ENCODE data around the gene SNX7. TPM values are rescaled to one million over a fixed set of nuclear protein-coding genes. Genes with fewer than 3 reads are reported as not detected.

SNX7 gene, protein sequence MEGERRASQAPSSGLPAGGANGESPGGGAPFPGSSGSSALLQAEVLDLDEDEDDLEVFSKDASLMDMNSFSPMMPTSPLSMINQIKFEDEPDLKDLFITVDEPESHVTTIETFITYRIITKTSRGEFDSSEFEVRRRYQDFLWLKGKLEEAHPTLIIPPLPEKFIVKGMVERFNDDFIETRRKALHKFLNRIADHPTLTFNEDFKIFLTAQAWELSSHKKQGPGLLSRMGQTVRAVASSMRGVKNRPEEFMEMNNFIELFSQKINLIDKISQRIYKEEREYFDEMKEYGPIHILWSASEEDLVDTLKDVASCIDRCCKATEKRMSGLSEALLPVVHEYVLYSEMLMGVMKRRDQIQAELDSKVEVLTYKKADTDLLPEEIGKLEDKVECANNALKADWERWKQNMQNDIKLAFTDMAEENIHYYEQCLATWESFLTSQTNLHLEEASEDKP
- 10 to 100 TPM; 43.9 to 45.9 TPM for total RNA-seq
- long read RNA-seq, transcript SNX7-201 (9 exons, 1,734 nt) = major isoform, 210 of 261 reads
- long read RNA-seq, partial matches to known transcripts = 7 of 261 reads
- long read RNA-seq, other reads (novel, unspliced or antisense) = 43 of 261 reads

DNA sequence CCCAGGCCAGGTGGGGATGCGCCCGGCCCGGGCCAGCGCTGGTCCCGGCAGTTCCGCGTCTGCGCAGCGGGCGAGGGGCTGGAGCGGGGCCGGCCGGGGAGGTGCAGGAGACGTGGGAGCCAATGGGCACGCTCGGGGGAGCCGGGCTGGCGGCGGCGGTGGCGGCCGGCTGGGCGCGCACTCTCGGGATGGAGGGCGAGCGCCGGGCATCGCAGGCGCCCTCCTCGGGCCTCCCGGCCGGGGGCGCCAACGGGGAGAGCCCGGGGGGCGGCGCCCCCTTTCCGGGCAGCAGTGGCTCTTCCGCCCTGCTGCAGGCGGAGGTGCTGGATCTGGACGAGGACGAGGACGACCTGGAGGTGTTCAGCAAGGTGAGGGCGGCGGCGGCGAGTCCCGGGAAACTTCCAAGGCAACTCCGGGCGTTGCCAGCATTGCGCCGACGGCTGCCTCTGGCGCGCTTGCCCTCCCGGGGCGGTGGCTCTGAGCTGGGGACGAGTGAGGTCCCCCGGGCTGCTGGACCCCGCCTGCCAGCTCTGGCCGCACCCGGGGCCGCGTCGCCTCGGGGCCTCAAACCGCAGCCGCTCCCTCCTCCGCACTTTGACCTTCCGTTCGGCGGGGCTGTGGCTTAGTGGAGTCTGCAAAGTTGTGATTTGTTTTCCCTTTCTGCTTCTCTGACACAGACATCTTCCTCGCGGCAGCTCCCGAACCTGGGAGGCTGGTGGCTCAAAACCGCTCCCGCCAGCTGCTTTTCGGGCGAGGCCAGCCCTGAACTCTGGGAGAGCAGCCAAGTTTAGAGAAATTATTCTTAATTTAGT is at the start of gene SNX7:
TSS of gene SNX7 (plus strand) at position 178 of the 812 bp plus-strand sequence. CDS start at position 189, 11 bp downstream.
- intact Hi-C loops (cut with DNase I, micrococcal nuclease) = no loop called here
- ATAC-seq = peak; percentile 86

DNA sequence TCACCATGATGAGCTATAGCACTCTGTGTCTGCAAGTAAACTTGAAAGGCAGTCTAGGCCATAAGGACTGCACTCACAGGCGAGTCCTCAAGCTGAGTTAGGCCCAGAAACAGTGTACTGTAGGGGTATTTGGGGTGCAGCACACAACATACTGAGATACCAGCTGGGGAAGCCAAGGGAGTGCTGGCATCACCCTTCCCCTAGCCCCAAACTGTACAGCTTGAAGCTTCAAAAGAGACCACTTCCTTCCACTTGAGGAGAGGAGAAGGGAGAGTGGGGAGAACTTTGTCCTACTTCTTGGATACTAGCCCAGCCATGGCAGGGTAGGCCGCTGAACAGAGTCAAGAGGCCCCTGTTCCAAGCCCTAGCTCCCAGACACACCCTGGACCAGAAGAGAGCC is 24.2 kb upstream of the SNX7 start:
- intact Hi-C loops (cut with DNase I, micrococcal nuclease) = no loop called here
- ATAC-seq (no peak), DNase-seq (no peak)

More for the DNA sequence above, at the start of gene SNX7:
- peak; percentile 83 to 86 for DNase-seq

DNA sequence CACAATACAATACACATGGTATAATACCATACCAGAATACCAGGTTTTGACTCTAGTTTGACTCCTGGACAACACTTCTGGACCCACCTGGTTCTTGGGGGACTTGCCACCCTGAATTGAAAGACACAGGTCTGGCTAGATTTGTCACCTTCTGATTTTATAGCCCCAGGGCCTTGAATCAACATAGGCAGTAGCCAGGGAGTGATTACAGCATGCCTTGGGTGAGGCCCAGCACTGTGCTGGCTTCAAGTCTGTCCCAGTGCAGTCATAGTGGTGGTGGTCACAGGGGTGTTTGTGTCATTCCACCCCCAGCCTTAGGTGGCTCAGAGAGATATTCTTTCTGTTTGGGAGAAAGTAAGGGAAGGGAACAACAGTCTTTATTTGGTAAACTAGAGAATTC is 23.3 kb upstream of the SNX7 start:
- peak; percentile 59 for ATAC-seq
- intact Hi-C loops (cut with DNase I, micrococcal nuclease) = no loop called here
- no peak for DNase-seq

DNA sequence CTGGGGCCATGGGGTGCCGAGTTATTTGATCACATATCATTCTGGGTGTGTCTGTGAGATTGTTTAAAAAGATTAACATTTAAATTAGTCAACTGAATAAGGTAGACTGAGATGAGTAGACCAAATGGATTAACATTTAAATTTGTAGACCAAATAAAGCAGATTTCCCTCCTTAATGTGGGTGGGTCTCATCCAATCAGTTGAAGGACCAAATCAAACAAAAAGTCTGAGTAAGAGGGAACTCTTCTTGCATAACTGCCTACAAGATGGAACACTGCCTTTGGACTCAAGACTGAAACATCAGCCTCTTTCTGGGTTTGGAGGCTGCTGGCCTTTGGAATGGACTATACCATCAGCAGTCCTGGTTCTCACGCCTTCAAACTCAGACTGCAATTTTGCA is 17.0 kb upstream of the SNX7 start:
- ATAC-seq (no peak), DNase-seq (no peak)
- intact Hi-C loops (cut with DNase I, micrococcal nuclease) = no loop called here

DNA sequence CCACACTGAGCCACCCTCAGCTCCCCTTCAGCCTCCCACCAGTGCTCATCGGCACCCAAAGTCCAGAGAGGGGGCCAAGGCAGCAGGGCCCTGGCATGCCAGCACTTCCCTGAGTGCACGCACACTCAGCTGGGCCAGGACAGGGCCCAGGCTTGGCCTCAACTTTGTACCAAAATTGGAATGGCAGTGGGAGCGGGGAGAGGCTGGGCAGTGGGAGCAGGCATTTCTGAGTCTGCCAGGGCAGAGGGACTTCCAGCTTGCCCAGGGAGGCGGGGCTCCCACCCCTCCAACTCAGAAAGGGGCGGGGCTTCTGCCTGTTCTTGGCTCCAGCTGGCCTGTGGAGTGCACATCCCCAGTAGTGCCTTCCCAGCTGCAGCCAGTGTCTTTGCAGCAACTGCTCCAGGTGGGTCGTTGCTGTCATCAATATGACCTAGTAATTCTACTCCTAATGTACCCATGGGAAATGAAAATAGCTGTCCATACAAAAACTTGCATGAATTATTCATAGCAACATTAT is 10.3 kb upstream of the SNX7 start:
- ATAC-seq (no peak), DNase-seq (no peak)
- intact Hi-C loops (cut with DNase I, micrococcal nuclease) = no loop called here

DNA sequence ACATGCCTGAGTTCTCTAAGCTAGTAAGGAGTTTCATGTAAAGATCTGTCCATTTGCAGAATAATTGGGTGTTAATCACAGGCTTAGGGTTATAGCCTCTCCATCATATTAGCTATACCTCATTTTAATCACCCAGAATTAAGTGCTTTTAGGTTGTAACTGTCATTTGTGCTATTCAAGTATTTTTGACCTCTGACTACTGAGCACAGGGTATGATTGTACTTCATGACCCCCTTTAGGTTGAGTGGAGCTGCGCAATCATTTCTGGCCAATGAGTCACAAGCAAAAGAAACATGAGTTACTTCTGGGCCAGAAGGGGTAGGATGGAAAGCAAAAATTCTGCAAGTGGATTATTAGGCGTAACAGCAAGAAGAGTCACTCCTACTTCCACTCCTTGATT is 8.4 kb upstream of the SNX7 start:
- intact Hi-C loops (cut with DNase I, micrococcal nuclease) = no loop called here
- DNase-seq = no peak
- ATAC-seq = no peak

DNA sequence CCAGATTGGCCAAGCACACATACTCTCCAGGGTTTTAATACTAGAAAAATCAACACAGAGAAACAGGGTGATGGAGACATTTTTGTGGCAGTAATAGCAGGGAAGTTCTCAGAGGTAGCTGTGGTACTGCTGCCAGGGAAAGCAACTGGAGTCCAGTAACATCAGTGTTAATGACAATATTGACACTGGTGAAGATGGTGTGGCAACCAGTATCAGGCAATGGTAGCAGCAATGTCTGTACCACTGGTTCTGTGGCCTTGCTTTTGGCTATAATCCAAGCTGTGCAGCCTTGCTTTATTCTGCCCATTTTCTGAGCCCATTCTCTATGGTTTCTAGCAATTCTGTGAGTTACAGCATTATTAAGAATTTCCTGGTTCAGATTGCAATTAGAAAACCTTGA is 1.6 kb upstream of the SNX7 start:
- DNase-seq = no peak
- no peak for ATAC-seq
- intact Hi-C loops (cut with DNase I, micrococcal nuclease) = no loop called here

DNA sequence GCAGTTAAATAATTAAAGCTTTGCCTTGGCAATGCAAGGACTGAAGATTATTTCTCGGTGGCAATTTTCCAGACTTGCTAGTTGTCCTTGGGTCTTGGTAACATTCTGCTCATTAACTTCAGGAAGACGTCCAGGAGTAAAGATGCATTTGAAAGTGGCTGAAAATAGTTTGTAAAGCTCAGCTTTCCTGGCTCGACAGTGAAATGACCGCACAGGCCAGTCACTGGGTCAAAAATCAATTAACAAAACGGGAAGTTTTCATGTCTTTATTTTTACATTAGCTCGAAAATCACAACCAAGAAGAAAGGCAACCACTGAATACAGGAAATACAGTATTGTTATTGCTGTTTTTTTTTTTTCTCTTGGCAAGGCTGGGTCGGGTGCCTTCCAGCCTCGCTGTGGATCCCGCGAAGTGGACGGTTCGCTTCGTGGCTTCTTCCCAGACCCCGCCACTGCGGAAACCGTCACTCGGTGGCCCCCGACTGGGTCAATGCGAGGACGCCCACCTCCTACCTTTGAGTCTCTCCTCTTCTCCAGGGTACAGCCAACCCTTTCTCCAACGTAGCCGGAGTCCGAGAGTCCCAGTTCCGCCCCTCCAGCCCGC is 479 bp upstream of the SNX7 start:
- ATAC-seq (peak; percentile 9), DNase-seq (no peak)
- intact Hi-C loops (cut with DNase I, micrococcal nuclease) = no loop called here

DNA sequence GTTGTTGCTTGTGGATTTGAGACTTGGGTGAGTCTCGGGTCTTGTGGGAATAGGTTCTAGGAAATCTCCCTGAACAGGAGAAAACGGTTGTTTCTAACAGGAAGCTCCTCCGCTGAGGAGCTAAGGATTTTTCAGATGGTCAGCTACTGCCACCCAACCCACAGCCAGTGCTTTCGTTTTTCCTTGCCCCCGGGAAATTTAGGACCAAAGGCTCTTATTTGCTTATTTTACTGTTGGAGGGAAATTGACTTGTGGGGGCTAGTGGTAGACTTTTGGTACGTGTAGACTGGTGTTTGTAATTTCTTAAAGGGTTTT is 792 bp downstream of the SNX7 start:
- intact Hi-C loops (cut with DNase I, micrococcal nuclease) = no loop called here

DNA sequence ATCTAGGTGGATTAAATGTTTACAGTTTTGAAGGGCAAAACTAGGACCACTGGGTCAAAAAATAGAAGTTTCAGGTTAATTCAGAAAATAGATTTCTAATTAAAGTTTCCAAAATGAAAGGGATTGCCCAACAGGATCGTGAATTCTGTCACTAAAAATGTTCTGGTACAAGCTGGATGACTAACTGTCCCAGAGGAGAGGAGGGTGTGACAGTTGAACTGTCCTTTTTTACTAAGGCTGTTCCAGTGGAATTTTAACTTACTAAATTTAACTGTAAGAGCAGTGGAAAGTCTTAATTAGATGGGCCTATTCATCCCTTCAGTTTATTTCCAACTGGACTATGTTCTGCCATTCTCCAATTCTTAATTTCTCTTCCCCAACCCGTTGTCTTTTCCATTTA is 7.2 kb downstream of the SNX7 start:
- ATAC-seq = no peak
- DNase-seq = no peak
- intact Hi-C loops (cut with DNase I, micrococcal nuclease) = no loop called here

More for the DNA sequence above, 792 bp downstream of the SNX7 start:
- DNase-seq = no peak
- ATAC-seq = peak; percentile 17

DNA sequence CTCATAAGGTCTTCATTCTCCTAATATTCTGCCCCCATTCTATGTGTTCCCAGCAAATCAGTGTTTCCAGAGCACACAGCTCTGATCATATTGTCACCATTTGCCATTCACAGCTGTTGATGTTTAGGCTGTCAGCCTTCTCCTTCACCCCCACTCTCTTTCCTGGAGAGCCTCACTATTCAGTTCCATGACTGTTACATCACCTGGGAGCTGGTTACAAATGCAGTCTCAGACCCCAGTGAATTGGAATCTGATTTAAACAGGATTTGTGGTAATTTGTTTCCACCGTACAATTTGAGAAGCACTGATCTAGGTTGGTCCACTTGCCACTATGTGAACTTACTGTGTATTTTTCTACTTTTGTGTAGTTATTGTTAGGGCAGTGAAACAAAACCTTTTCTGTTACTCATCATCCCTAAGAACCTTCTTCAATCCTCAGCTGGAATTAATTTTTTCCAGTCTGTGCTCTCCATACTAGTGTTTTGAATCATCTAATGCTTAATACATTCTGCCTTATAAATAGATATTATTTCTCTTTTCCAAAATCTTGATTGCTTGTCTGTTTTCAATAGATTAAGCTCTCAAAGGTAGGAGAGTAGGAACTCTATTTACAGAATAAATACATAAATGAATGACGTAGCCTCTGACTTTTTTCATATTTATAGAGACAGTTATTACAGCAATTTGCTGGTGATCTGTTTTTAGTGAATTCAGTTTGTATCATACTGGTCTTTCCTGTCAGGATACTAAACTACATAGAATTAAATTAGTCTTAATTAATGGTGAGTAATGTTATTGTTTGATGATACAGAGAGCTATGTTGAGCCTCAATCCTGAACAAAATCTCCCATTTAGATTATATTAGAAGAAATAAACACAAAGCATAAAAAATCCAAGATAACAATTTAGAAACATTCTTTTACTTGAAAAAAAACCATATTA is 8.1 kb downstream of the SNX7 start:
- DNase-seq = no peak
- ATAC-seq = no peak
- intact Hi-C loops (cut with DNase I, micrococcal nuclease) = no loop called here

DNA sequence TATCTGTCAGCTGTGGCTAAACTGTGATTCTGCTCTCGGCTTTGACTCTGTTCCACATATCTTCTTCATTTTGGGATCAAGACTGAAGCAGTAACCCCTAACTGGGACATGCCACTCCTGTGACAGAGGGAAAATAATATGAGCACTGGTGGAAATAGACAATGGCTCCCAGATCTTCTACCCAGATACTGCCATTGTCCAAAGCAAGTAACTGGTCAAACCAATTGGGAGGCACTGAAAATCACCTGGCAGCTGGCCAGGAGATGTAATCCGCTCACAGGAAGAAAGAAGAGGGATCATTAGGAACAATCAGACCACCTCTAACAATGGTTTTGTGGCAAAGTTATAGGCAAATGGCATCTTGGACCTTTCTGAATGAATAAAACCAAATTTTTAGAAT is 10.7 kb downstream of the SNX7 start:
- no peak for ATAC-seq
- intact Hi-C loops (cut with DNase I, micrococcal nuclease) = no loop called here
- DNase-seq = no peak

DNA sequence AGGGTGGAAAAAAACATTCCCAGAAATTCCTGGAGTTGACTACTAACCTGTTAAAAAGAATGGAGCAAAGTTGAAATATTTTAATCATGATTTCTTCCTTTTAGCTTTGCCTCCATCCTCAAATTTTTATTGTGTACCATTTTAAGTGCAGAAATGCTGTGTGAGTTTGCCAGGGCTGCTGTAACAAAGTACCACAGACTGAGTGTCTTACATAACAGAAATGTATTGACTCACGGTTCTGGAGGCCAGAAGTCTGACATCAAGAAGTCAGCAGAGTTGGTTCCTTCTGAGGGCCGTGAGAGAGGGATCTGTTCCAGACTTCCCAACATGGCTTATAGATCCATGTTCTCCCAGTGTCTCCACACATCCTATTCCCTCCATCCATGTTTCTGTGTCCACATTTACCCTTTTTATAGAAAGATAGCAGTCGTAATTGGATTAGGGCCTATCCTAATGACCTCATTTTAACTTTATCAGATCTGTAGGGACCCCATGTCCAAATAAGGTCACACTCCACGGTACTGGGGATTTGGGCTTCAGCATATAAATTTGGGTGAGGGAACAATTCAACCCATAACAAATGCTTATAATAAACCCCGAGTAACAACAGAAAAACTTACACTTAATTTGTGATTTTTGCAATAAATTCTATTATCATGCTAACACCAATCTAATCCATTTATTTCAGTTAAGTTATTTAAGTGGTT is 12.7 kb downstream of the SNX7 start:
- intact Hi-C loops (cut with DNase I, micrococcal nuclease) = no loop called here
- ATAC-seq = no peak
- no peak for DNase-seq

DNA sequence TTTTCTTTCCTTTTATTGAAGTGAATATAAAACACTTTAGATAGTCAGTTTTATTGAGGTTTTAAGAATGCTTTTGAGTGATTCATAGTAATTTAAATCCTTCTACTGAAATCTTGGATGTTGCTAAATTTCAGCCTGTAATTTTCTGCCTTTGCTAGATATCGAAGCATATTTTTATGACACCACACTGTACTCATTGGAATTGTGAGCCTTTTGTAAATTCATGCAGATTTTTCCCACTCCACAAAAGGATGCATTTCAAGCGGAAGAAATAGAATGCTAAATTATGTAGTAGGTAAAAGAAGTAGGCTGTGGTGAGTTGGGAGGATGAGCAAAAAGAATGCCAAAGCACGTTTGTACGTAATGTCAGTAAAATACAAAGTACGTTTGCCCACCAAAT is 13.8 kb downstream of the SNX7 start:
- ATAC-seq (no peak), DNase-seq (no peak)
- intact Hi-C loops (cut with DNase I, micrococcal nuclease) = no loop called here

DNA sequence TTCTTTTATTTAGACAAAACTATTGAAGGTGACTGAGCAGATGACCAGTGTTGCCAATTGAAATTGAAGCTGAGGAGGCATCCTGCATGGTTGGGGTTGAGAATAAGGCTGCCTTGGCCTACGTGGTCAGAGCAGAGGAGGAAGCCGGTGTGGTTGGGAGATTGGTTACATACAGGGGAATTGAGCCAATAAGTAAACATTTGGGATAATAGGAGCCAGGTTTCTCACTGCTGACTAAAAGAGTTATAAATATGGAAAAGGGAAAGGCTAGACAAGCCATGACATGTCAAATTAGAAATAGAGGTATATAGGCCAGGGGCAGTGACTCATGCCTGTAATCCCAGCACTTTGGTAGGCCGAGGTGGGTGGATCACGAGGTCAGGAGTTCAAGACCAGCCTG is 15.8 kb downstream of the SNX7 start:
- DNase-seq (no peak), ATAC-seq (no peak)
- intact Hi-C loops (cut with DNase I, micrococcal nuclease) = no loop called here

DNA sequence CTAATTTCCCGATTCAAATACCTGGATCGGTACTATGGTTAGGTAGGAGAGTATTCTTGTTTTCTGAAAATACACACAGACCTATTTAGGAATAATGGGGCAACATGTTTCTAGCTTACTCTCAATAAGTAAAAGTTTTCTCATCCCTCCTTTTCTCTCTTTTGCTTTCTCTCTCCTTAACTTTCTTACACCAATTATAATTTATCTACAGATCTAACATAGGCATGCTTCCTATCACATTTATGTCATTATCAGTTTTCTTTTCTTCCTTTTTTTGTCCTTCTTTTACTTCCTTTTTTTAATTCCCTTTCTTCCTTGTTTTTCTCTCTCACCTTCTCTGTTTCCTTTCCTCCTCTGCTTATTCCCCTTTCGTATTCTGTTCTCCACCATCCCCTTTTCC is 20.3 kb downstream of the SNX7 start:
- ATAC-seq (no peak), DNase-seq (no peak)
- intact Hi-C loops (cut with DNase I, micrococcal nuclease) = no loop called here

DNA sequence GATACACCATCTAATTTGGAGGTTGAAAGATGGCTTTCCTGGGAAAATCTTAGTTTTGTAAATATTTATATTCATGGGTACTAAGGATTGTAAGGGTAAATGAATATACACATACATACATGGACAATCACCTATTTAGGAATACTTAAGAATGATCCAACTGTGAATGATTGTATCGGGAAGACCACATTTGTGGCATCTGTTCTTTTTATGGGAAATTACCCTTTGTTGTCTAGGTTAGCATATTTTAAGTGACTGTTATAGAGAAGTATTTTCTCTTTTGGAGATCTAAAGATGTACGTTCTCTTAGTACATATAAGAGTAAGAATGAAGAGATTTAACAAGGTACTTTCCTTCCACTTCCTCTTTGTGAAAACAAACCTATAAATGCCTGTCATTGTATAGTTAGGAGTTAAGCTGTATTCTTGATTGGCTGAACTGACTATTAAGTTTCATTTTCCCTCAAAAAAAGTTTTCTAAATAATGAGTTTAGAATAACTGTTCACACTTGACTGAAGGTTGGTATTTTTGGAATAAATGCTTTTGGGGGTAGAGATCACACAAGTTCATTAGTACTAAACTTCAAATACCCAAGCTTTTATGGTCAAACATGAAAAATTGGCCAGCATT is 26.7 kb downstream of the SNX7 start:
- DNase-seq (no peak), ATAC-seq (peak; percentile 40)
- intact Hi-C loops (cut with DNase I, micrococcal nuclease) = no loop called here
